Activated naive CD4-positive, alpha-beta T cell treated with anti-CD3 and anti-CD28 coated beads for 36 hours (primary cell): ENCODE data around the gene ZNF808. TPM values are rescaled to one million over a fixed set of nuclear protein-coding genes. Genes with fewer than 3 reads are reported as not detected.
A peak's percentile ranks its signal among the peaks of the same experiment; 100 is the strongest.
"Not testable (repeated sequence)": the region's sequence is repeated elsewhere in the genome, so short reads cannot be mapped to it uniquely, and the experiment has no call there.

ENCODE experiments used
- CTCF ChIA-PET: fragments of 350-600 bp; sonication (Branson Sonifier 250); formaldehyde crosslinking; loops from one replicate; lab custom pipeline; 2021; ENCODE audit warnings: antibody characterized with exemption; lab: Charles Lee
- DNase-seq: peaks from one replicate; pipeline ENCODE4 v3.0.0-alpha.2; 2020
- H3K27ac Mint-ChIP-seq: one replicate; pipeline ENCODE4 v1.8.0; 2021; ENCODE audit warnings: mild to moderate bottlenecking, mixed read lengths
- H3K27me3 Mint-ChIP-seq: one replicate; pipeline ENCODE4 v1.8.0; 2021; ENCODE audit warnings: low read depth, mixed read lengths
- H3K36me3 Mint-ChIP-seq: one replicate; pipeline ENCODE4 v1.8.0; 2021; ENCODE audit warnings: low read depth, mixed read lengths
- H3K4me1 Mint-ChIP-seq: one replicate; pipeline ENCODE4 v1.8.0; 2021; ENCODE audit warnings: low read depth, mixed read lengths
- H3K4me3 Mint-ChIP-seq: one replicate; pipeline ENCODE4 v1.8.0; 2021; ENCODE audit warnings: mild to moderate bottlenecking, moderate library complexity, mixed read lengths
- H3K9me3 Mint-ChIP-seq: one replicate; pipeline ENCODE4 v1.8.0; 2021; ENCODE audit warnings: mixed read lengths
- intact Hi-C: fragments of 100-400 bp; cut with micrococcal nuclease; formaldehyde crosslinking; loops from one replicate; pipeline ENCODE4 v1.15.1; 2023
- total RNA-seq, 2 experiments: library from RNA; stranded (reverse); gene quantifications; one replicate each; pipeline ENCODE4 v1.2.3, GENCODE V29; 2021

The ZNF808 gene
- total RNA-seq: 10 to 100 TPM; 19.1 to 20.1 TPM

GRCh38 chr19:52527134-52527955 is at the start of gene ZNF808:
Gene ZNF808 (plus strand): TSS chr19:52527668. CDS start chr19:52543285, 15,617 bp downstream.
- Mint-ChIP-seq H3K4me1 (peaks cover 17% of the 10 kb centered on the region), H3K36me3 (peaks cover 23% of the 10 kb centered on the region), H3K4me3 (peak within 1 kb of the TSS; percentile 97), H3K9me3 (peaks cover 11% of the 10 kb centered on the region), H3K27ac (peak within 1 kb of the TSS; percentile 95), H3K27me3 (no peaks in the 10 kb centered on the region)
- peak; percentile 98 for DNase-seq
- intact Hi-C loops: loop anchor here (1.0 to 5.0 kb wide), 8 partner anchors 8 to 260 kb away; partner anchors contain the start of genes ZNF528, ZNF611, ZNF701 and ZNF766
- CTCF ChIA-PET: interaction anchor here (0.6 to 0.9 kb wide), 2 partner anchors 47 to 199 kb away, joined by 3 to 4 read pairs; no protein-coding TSS in a partner anchor

GRCh38 chr19:52484111-52484743 is 43.2 kb upstream of the ZNF808 start:
- peaks cover 47% of the 10 kb centered on the region for H3K9me3 Mint-ChIP-seq
- H3K27me3 Mint-ChIP-seq, CTCF ChIA-PET, H3K4me3 Mint-ChIP-seq, H3K4me1 Mint-ChIP-seq, intact Hi-C loops, DNase-seq, H3K27ac Mint-ChIP-seq: not testable (repeated sequence)
- H3K36me3 Mint-ChIP-seq: peaks cover 33% of the 10 kb centered on the region

GRCh38 chr19:52485064-52485463 is 42.4 kb upstream of the ZNF808 start:
- H3K27me3 Mint-ChIP-seq, intact Hi-C loops, DNase-seq, H3K4me3 Mint-ChIP-seq, H3K4me1 Mint-ChIP-seq, H3K27ac Mint-ChIP-seq, CTCF ChIA-PET: not testable (repeated sequence)
- H3K9me3 Mint-ChIP-seq: peaks cover 48% of the 10 kb centered on the region
- peaks cover 34% of the 10 kb centered on the region for H3K36me3 Mint-ChIP-seq

- DNase-seq, intact Hi-C loops, H3K27ac Mint-ChIP-seq, H3K4me1 Mint-ChIP-seq, H3K27me3 Mint-ChIP-seq, H3K4me3 Mint-ChIP-seq, CTCF ChIA-PET: not testable (repeated sequence)
- Mint-ChIP-seq H3K36me3 (peaks cover 31% of the 10 kb centered on the region), H3K9me3 (peaks cover 47% of the 10 kb centered on the region)
Measured at GRCh38 chr19:52485561-52486240, 41.8 kb upstream of the ZNF808 start.

DNA sequence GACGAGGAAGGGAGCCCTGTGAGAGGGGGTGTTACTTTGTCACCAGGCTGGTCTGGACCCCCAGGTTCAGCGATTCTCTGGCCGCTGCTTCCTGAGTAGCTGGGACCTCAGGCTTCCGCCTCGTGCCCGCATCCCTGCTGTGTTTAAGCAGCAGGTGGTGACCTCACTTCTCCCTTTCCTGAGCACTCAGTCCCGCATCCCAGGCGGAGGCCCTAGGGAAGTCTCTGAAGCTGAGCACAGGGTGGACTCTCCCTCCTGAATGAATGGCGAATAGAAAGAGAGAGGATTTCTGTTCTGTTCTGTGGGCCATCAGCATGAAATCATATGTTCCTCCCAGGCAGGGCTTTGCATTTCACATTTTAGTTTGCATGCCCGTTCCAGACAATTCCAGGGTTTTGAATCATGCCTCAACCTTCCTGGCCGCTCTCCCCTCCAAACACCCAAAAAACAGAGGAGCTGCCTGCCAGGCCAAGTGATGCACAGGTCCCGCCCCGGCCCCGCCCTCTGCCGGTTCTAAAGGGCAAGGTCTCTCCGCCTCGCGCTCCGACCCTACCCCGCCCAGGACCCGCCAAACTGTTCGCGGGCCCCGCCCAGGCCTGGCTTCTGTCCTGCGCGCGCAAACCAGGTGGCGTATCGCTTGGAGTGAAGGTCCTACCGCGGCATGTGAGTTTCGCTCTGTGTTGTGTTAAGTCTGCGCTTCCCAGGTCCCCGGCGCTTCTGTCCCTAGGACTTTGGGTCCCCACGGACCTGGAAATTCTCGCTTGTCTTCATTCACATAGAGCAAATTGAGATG is 35.1 kb upstream of the ZNF808 start:
- H3K36me3 Mint-ChIP-seq: peaks cover 22% of the 10 kb centered on the region
- H3K27ac Mint-ChIP-seq: no peak overlapping the region
- H3K4me1 Mint-ChIP-seq: no peaks in the 10 kb centered on the region
- no peaks in the 10 kb centered on the region for H3K27me3 Mint-ChIP-seq
- H3K4me3 Mint-ChIP-seq: no peak overlapping the region
- DNase-seq: peak; percentile 6
- intact Hi-C loops: no loop called here
- CTCF ChIA-PET: no interaction called here
- peaks cover 33% of the 10 kb centered on the region for H3K9me3 Mint-ChIP-seq

DNA sequence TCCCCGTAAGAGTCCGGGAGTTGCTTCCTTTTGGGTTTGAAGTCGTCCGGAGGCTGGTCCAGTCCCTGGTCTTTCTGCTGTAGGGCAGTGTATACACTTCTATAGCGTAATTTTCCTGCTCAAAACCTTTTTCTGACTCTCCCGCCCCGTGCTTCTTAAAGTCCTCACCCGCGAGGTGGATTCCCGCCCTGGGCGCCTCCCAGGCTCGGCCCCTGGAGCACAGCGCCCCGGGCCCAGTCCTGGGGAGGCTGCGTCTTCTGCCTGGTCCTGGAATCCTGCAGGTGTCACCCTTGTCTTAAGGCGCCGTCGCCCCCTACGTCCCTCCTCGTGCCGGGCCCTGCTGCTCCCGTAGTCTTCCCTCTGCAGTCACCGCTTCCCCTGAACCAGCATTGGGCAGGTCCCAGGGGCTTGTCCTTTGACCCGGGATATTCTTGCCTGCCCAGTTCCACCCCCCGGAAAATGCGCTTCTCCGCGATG is 34.4 kb upstream of the ZNF808 start:
- H3K27me3 Mint-ChIP-seq: no peaks in the 10 kb centered on the region
- H3K36me3 Mint-ChIP-seq: peaks cover 26% of the 10 kb centered on the region
- no peaks in the 10 kb centered on the region for H3K4me1 Mint-ChIP-seq
- intact Hi-C loops: no loop called here
- DNase-seq: no peak
- H3K4me3 Mint-ChIP-seq: no peak overlapping the region
- H3K9me3 Mint-ChIP-seq: peaks cover 40% of the 10 kb centered on the region
- no peak overlapping the region for H3K27ac Mint-ChIP-seq
- CTCF ChIA-PET: no interaction called here

DNA sequence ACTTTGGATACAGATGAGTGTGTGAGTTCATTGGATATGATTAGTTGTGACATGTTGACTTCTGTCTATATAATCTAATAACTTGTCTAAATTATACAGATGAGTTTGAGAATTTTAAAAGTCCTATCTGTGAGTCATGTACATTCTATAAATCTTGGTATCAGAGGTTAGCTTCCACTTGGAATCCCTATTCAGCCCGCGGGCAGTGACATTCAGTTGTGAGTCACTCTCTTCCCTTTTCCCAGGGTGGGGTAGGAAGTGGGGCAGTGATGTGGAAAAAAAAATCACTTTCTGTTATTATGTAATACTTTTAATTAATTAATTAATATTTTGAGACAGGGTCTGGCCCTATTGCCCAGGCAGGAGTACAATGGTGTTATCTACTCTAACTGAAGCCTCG is 33.0 kb upstream of the ZNF808 start:
- Mint-ChIP-seq H3K9me3 (peaks cover 44% of the 10 kb centered on the region), H3K27ac (no peak overlapping the region)

DNA sequence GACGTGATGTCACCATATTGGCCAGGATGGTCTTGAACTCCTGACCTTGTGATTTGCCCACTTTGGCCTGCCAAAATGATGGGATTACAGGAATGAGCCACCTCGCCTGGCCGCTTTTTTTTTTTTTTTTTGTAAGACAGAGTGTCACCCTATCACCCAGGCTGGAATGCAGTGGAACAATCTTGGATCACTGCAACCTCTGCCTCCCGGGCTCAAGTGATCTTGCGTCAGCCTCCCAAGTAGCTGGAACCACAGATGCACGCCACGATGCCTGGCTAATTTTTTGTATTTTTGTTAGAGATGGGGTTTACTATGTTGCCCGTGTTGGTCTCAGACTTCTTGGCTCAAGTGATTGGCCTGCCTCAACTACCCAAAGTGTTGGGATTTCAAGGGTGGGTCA is 28.9 kb upstream of the ZNF808 start:
- Mint-ChIP-seq H3K4me3 (no peak overlapping the region), H3K36me3 (peaks cover 51% of the 10 kb centered on the region), H3K27me3 (no peaks in the 10 kb centered on the region), H3K4me1 (no peaks in the 10 kb centered on the region), H3K27ac (no peak overlapping the region), H3K9me3 (peaks cover 53% of the 10 kb centered on the region)
- no peak for DNase-seq
- CTCF ChIA-PET: no interaction called here
- intact Hi-C loops: no loop called here

More for the DNA sequence above, 33.0 kb upstream of the ZNF808 start:
- intact Hi-C loops: no loop called here
- H3K4me1 Mint-ChIP-seq: no peaks in the 10 kb centered on the region
- CTCF ChIA-PET: interaction anchor here (0.6 kb wide), 1 partner anchor 279 kb away, joined by 4 read pairs; no protein-coding TSS in a partner anchor
- peaks cover 31% of the 10 kb centered on the region for H3K36me3 Mint-ChIP-seq
- no peak overlapping the region for H3K4me3 Mint-ChIP-seq
- H3K27me3 Mint-ChIP-seq: no peaks in the 10 kb centered on the region
- no peak for DNase-seq

DNA sequence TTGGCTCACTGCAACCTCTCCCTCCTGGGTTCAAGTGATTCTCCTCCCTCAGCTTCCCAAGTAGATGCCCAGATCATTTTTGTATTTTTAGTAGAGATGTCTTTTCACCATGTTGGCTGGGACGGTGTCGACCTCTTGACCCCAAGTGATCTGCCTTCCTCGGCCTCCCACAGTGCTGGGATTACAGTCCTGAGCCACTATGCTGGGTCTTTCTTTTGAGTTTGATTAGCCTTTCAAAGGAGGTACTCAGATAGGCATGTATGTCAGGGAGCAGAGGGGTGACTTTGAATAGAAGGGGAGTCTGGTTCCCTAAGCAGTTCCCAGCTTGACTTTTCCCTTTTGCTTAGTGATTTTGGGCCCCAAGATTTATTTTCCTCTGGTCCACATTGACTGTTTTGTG is 27.0 kb upstream of the ZNF808 start:
- CTCF ChIA-PET: interaction anchor here (0.6 kb wide), 1 partner anchor 362 kb away, joined by 3 read pairs; no protein-coding TSS in a partner anchor
- intact Hi-C loops: not testable (repeated sequence)

DNA sequence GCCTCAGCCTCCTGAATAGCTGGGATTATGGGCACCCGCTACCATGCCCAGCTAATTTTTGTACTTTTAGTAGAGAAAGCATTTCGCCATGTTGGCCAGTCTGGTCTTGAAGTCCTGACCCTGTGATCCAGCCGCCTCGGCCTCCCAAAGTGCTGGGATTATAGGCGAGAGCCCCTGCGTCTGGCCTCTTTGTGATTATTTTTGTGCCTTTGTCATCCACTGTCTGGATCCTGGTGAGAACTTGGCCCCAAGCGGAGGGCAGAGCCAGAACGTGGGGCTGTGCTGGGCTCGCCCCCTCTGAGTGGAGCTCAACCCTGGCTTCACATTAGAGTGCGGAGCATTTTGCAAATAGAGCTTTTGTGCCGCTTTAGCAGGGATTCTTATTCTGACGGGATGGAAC is 26.5 kb upstream of the ZNF808 start:
- intact Hi-C loops, H3K27ac Mint-ChIP-seq, DNase-seq, CTCF ChIA-PET, H3K4me3 Mint-ChIP-seq, H3K4me1 Mint-ChIP-seq, H3K27me3 Mint-ChIP-seq: not testable (repeated sequence)
- Mint-ChIP-seq H3K36me3 (peaks cover 58% of the 10 kb centered on the region), H3K9me3 (peaks cover 49% of the 10 kb centered on the region)

More for the DNA sequence above, 27.0 kb upstream of the ZNF808 start:
- DNase-seq, H3K27me3 Mint-ChIP-seq, H3K4me1 Mint-ChIP-seq, H3K4me3 Mint-ChIP-seq, H3K27ac Mint-ChIP-seq: not testable (repeated sequence)
- peaks cover 54% of the 10 kb centered on the region for H3K36me3 Mint-ChIP-seq
- H3K9me3 Mint-ChIP-seq: peaks cover 52% of the 10 kb centered on the region

DNA sequence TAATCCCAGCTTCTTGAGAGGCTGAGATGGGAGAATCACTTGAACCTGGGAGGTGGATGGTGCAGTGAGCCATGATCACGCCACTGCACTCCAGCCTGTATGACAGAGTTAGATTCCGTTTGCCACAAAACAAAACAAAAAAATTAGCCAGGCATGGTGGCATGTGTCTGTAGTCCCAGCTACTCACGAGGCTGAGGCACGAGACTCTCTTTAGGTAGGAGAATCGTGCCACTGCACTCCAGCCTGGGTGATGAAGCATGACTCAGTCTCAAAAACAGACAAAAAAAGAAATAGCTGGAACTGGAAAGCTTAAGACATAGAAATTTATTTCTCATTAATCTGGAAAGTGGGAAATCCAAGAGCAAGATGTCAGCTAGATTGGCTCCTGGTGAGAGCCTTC is 20.2 kb upstream of the ZNF808 start:
- H3K27ac Mint-ChIP-seq: no peak overlapping the region
- H3K9me3 Mint-ChIP-seq: peaks cover 32% of the 10 kb centered on the region
- no peak overlapping the region for H3K4me3 Mint-ChIP-seq
- no peaks in the 10 kb centered on the region for H3K27me3 Mint-ChIP-seq
- no peak for DNase-seq
- peaks cover 68% of the 10 kb centered on the region for H3K36me3 Mint-ChIP-seq
- intact Hi-C loops: no loop called here
- CTCF ChIA-PET: no interaction called here
- no peaks in the 10 kb centered on the region for H3K4me1 Mint-ChIP-seq
